SU-DHL-6 (cell line): ENCODE data around the gene LTB4R2.
A peak's percentile ranks its signal among the peaks of the same experiment; 100 is the strongest.

Experiments
- H2AFZ ChIP-seq: fragments of 200-600 bp; sonication (generic); 2 replicates; pipeline ENCODE4 v1.6.1; 2014; ENCODE audit warnings: low read depth, mild to moderate bottlenecking, moderate library complexity, mixed read lengths, antibody characterized with exemption, low read length; ENCODE audit not compliant: severe bottlenecking
- H3F3A ChIP-seq: fragments of 200-600 bp; shearing (Covaris generic); 2 replicates; pipeline ENCODE4 v1.6.0; 2016; ENCODE audit warnings: antibody characterized with exemption, mild to moderate bottlenecking; ENCODE audit not compliant: insufficient read depth
- H3K27ac ChIP-seq: fragments of 200-600 bp; sonication (generic); 2 replicates; pipeline ENCODE4 v1.5.1; 2016; ENCODE audit warnings: low read depth, mild to moderate bottlenecking, low read length, moderate library complexity, mixed read lengths
- H3K27me3 ChIP-seq: fragments of 200-600 bp; sonication (generic), shearing (Covaris generic); 2 replicates; pipeline ENCODE4 v1.6.0; 2014; ENCODE audit warnings: mild to moderate bottlenecking, low read length
- H3K36me3 ChIP-seq: fragments of 200-600 bp; sonication (generic); 2 replicates; pipeline ENCODE4 v1.6.1; 2014; ENCODE audit warnings: mild to moderate bottlenecking, low read length, mixed read lengths
- H3K4me2 ChIP-seq: fragments of 300-600, 200-600 bp; shearing (Covaris generic), sonication (generic); 2 replicates; pipeline ENCODE4 v1.6.0; 2014; ENCODE audit warnings: low read length, low read depth, mild to moderate bottlenecking; ENCODE audit not compliant: poor library complexity, severe bottlenecking
- H3K4me3 ChIP-seq: fragments of 200-600 bp; sonication (generic); 2 replicates; pipeline ENCODE4 v1.5.1; 2014; ENCODE audit warnings: antibody characterized with exemption, low read length, mild to moderate bottlenecking, mixed read lengths; ENCODE audit not compliant: insufficient read depth, poor library complexity, severe bottlenecking
- H3K79me2 ChIP-seq: fragments of 200-600 bp; sonication (generic); 2 replicates; pipeline ENCODE4 v1.6.1; 2014; ENCODE audit warnings: mild to moderate bottlenecking, low read length, moderate library complexity; ENCODE audit not compliant: insufficient read depth
- H3K9ac ChIP-seq: fragments of 200-600 bp; sonication (generic); 2 replicates; pipeline ENCODE4 v1.7.0; 2014; ENCODE audit warnings: mild to moderate bottlenecking, low read length
- H3K9me2 ChIP-seq: fragments of 200-600 bp; sonication (generic); replicated peaks from 2 replicates; pipeline ENCODE4 v1.6.1; 2014; ENCODE audit warnings: low read length; ENCODE audit not compliant: insufficient read depth
- H3K9me3 ChIP-seq: fragments of 200-600 bp; sonication (generic); 2 replicates; pipeline ENCODE4 v1.6.1; 2014; ENCODE audit warnings: low read length, mixed read lengths; ENCODE audit not compliant: insufficient read depth
- H4K20me1 ChIP-seq: fragments of 200-600 bp; sonication (generic); 2 replicates; pipeline ENCODE4 v1.6.1; 2014; ENCODE audit warnings: low read depth, mild to moderate bottlenecking, antibody characterized with exemption, low read length, moderate library complexity, mixed read lengths
- EZH2phosphoT487 ChIP-seq: fragments of 200-600 bp; sonication (generic), shearing (Covaris generic); conservative IDR thresholded peaks from 2 replicates; pipeline ENCODE4 v1.6.1; 2018; ENCODE audit warnings: mild to moderate bottlenecking, antibody characterized with exemption, low read length, moderate library complexity, mixed read lengths
- TF ChIP-seq, protein P1 (sequence below): fragments of 200-600 bp; sonication (generic); IDR thresholded peaks from one replicate; pipeline ENCODE4 v1.5.1; 2017; ENCODE audit warnings: antibody characterized with exemption, mild to moderate bottlenecking, low read length, moderate library complexity; ENCODE audit not compliant: insufficient read depth, poor library complexity, severe bottlenecking

The LTB4R2 gene

DNA sequence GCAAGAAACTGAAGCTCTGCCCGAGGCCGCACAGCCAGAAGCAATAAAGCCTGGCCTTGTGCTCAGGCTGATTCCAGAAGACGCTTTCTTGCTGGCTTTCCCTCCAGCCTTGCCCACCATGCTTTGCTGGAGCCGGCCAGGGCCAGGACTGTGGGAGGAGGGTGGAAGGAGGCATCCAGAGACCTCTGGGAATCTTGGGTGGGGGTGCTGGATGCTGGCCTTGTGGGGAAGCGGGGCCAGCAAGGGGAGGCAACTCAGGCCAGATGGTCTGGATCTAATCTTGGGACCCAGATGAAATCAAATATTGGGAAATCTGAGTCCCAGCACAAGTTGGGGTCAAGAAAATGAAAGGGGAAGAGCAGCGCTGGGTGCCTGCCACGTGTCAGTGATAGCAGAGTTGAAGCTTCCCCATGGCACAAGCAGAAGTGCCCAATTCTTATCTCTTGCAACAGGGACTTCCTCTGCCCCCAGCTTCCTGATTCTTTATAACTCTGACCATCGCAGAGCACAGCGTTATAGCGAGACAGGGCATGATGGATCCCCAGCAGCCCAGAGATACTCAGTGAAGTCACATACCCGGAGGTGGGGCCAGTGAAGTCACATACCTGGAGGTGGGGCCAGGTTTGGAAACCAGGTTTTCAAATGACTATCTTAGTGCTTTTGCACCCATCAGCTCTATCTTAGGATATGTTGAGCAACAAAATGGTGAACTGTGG, 32.2 kb upstream of the LTB4R2 start:
- H3K27ac ChIP-seq = no peak overlapping the region
- H3K36me3 ChIP-seq = no peaks in the 10 kb centered on the region
- H3K9me3 ChIP-seq = no peaks in the 10 kb centered on the region
- no peak overlapping the region for H3K4me3 ChIP-seq
- no peak overlapping the region for H3K9ac ChIP-seq
- no peak for TF ChIP-seq EZH2phosphoT487
- TF ChIP-seq, protein P1, sequence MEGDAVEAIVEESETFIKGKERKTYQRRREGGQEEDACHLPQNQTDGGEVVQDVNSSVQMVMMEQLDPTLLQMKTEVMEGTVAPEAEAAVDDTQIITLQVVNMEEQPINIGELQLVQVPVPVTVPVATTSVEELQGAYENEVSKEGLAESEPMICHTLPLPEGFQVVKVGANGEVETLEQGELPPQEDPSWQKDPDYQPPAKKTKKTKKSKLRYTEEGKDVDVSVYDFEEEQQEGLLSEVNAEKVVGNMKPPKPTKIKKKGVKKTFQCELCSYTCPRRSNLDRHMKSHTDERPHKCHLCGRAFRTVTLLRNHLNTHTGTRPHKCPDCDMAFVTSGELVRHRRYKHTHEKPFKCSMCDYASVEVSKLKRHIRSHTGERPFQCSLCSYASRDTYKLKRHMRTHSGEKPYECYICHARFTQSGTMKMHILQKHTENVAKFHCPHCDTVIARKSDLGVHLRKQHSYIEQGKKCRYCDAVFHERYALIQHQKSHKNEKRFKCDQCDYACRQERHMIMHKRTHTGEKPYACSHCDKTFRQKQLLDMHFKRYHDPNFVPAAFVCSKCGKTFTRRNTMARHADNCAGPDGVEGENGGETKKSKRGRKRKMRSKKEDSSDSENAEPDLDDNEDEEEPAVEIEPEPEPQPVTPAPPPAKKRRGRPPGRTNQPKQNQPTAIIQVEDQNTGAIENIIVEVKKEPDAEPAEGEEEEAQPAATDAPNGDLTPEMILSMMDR = no peak
- no peaks in the 10 kb centered on the region for H3K27me3 ChIP-seq
- H4K20me1 ChIP-seq = no peaks in the 10 kb centered on the region
- H3K4me2 ChIP-seq = no peak overlapping the region
- peaks cover under 1% of the 10 kb centered on the region; the same call in 1 of the 2 replicates for H3F3A ChIP-seq
- H3K9me2 ChIP-seq = no peaks in the 10 kb centered on the region
- H3K79me2 ChIP-seq = 0 out of 2 replicates have a peak, but pooled peaks cover under 1% of the 10 kb centered on the region
- H2AFZ ChIP-seq = no peak overlapping the region

DNA sequence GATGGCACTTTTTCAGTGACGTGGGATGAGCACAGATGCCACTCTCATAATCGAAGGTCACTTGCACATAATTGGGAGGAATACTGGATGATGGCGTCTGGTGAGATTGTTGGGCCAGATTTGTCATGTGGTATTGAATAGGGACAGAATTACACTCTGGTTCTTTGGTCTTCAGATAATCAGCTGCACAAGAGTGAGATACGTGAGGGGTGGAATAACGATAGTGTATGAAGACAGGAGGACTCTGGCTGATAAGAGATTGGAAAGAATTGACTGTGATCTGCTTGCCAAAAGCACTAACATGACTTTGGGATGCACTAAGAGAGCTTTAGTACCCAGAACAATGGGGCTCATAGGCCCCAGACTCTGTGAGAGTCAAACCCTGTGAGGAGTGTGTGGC, 31.5 kb upstream of the LTB4R2 start:
- Histone ChIP-seq H3K9me2 (no peaks in the 10 kb centered on the region), H3F3A (no peaks in the 10 kb centered on the region), H3K4me3 (no peak overlapping the region), H3K79me2 (no peaks in the 10 kb centered on the region), H3K9ac (no peak overlapping the region), H3K9me3 (no peaks in the 10 kb centered on the region), H3K27ac (no peak overlapping the region), H3K27me3 (no peaks in the 10 kb centered on the region), H3K36me3 (no peaks in the 10 kb centered on the region), H3K4me2 (no peak overlapping the region), H4K20me1 (no peaks in the 10 kb centered on the region), H2AFZ (no peak overlapping the region)
- TF ChIP-seq EZH2phosphoT487 = no peak
- TF ChIP-seq, protein P1 = no peak

DNA sequence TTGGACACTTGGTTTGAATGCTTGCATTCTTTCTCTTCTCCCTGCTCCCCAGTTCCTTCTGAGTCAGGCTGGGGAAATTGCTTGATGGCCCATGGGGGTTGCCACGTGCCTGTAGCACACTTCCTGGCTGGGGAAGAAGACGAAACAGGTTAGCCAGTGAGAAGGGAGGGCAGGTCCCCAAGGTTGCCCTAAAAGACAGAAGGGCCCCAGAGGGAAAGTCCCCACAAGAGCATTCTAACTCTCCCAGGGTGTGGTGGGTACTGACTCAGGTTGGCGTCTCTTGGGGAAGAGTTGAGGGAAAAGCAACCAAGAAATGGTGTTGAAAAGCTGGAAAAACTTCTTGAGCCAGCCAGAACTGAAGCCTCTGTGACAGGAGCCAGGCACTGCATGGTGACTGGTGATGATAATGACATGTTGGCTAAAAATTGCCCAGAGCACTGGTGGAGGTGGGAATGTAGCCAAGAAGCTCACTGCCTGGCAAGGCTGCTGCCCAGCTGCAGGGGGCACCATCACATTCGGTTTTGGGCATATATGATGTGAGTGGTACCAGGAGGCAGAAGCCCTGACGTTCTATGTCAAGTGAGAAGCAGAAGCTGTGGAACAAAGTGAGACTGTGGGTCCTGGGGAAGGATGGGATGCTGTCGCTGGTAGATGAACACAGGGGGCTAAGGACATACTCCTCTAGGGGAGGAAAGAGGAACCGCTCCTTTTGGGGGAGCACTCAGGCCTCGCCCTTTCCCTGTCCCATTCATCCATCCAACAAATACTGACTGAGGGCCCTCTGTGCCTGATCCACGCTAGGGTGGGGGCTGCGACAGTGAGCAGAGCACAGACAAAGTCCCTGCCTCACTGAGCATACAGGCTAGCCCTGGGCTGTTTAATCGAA, 30.4 kb upstream of the LTB4R2 start:
- Histone ChIP-seq H3K36me3 (no peaks in the 10 kb centered on the region), H3K27ac (no peak overlapping the region), H2AFZ (no peak overlapping the region), H3K9me2 (no peaks in the 10 kb centered on the region), H3K4me3 (no peak overlapping the region), H3K9ac (no peak overlapping the region), H3K9me3 (no peaks in the 10 kb centered on the region), H3K4me2 (no peak overlapping the region), H3K27me3 (no peaks in the 10 kb centered on the region), H3F3A (no peaks in the 10 kb centered on the region), H3K79me2 (no peaks in the 10 kb centered on the region), H4K20me1 (no peaks in the 10 kb centered on the region)
- no peak for TF ChIP-seq EZH2phosphoT487
- TF ChIP-seq, protein P1 = peak; percentile 37
